ENCODE measurements around the gene TSPAN18. TPM values are rescaled to one million over a fixed set of nuclear protein-coding genes. Genes with fewer than 3 reads are reported as not detected.

The TSPAN18 gene
- total and polyA plus RNA-seq, 4 experiments from 2014 or later: 7.3 to 48.6 (median 18.2) TPM

DNA sequence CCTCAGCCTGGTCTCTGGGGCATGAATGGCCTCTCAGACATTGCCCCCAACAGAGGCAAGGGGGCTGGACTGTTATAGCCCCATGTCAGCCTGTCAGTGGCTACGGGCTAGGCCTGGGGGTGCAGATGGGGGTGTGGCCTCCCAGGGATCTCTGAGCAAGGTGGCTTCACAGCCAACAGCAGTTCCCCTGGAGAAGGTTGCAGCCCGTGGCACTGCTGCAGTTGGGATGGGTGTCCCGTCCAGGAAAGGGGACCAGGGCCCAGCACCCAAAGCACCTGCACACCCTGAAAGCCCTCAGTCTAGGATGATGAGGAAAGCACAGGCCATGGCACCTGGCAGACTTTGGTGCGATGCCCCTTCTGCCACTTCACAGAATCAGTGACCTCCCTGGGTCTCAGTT, 122.7 kb downstream of the TSPAN18 start:
- CTCF ChIA-PET (ENCODE audit: partially characterized antibody): interaction anchor here (0.7 kb wide), 1 partner anchor 711 kb away, joined by 3 read pairs; no protein-coding TSS in a partner anchor
- intact Hi-C loops (cut with micrococcal nuclease): no loop called here
- H3K27ac Mint-ChIP-seq: peak overlapping the region in 1 of 7 donors; percentile 19

DNA sequence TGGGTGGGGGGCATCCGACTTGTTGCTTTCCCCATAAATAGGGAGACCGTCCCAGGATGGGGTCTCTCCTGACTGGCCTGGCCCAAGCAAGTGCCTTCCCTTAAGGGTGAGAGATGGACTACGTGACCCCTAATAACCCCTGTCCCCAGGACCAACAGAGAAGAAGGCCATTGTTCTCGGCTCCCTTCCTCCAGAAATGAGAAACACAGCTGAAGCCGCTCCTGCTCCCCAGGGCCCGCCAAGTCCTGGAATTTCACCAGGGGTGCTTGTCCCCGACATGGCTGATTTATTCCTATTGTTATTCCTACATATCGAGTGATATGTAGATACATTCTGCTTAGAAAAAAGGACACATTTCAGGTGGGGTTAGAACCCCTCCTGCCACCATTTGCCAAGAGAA, 123.2 kb downstream of the TSPAN18 start:
- Histone ChIP-seq H3K4me3 (ENCODE audit: low read length in 2 of 2) (no peak overlapping the region), H3K4me1 (ENCODE audit: insufficient read depth, low read length) (no peaks in the 10 kb centered on the region), H3K9me3 (ENCODE audit: control insufficient read depth in 1 of 2, low read length in 2 of 2) (peaks cover 0 to 9% of the 10 kb centered on the region in 2 donors), H3K27me3 (ENCODE audit: insufficient read depth, low read length) (no peaks in the 10 kb centered on the region), H3K27ac (ENCODE audit: low read depth, low read length) (no peak overlapping the region), H3K36me3 (ENCODE audit: insufficient read depth, low read length) (no peaks in the 10 kb centered on the region)
- H3K9me3 Mint-ChIP-seq: peaks cover 0 to 23% (median 6%) of the 10 kb centered on the region in 8 donors
- peaks cover 28 to 50% of the 10 kb centered on the region in 2 donors for H3K36me3 Mint-ChIP-seq
- POLR2A ChIA-PET (ENCODE audit: partially characterized antibody): no interaction called here
- H3K27me3 Mint-ChIP-seq: no peaks in the 10 kb centered on the region
- intact Hi-C loops (cut with micrococcal nuclease): no loop called here
- H3K4me1 Mint-ChIP-seq: peaks cover 2 to 16% (median 12%) of the 10 kb centered on the region in 4 donors
- H3K4me3 Mint-ChIP-seq: no peak overlapping the region
- CTCF ChIA-PET (ENCODE audit: partially characterized antibody): no interaction called here
- DNase-seq: no peak
- peak overlapping the region in 1 of 7 donors; percentile 37 for H3K27ac Mint-ChIP-seq

More for the DNA sequence above, 122.7 kb downstream of the TSPAN18 start:
- no peak overlapping the region for H3K4me3 ChIP-seq (ENCODE audit: low read length in 2 of 2)
- H3K27ac ChIP-seq (ENCODE audit: low read depth, low read length): no peak overlapping the region
- H3K36me3 Mint-ChIP-seq: peaks cover 33 to 55% of the 10 kb centered on the region in 2 donors
- no peak overlapping the region for H3K4me3 Mint-ChIP-seq
- POLR2A ChIA-PET (ENCODE audit: partially characterized antibody): no interaction called here
- no peaks in the 10 kb centered on the region for H3K36me3 ChIP-seq (ENCODE audit: insufficient read depth, low read length)
- no peaks in the 10 kb centered on the region for H3K27me3 ChIP-seq (ENCODE audit: insufficient read depth, low read length)
- peaks cover 0 to 27% (median 11%) of the 10 kb centered on the region in 8 donors for H3K9me3 Mint-ChIP-seq
- H3K4me1 Mint-ChIP-seq: peaks cover 2 to 13% (median 12%) of the 10 kb centered on the region in 4 donors
- peaks cover 0 to 9% of the 10 kb centered on the region in 2 donors for H3K9me3 ChIP-seq (ENCODE audit: control insufficient read depth in 1 of 2, low read length in 2 of 2)
- no peaks in the 10 kb centered on the region for H3K4me1 ChIP-seq (ENCODE audit: insufficient read depth, low read length)
- DNase-seq: no peak
- no peaks in the 10 kb centered on the region for H3K27me3 Mint-ChIP-seq

DNA sequence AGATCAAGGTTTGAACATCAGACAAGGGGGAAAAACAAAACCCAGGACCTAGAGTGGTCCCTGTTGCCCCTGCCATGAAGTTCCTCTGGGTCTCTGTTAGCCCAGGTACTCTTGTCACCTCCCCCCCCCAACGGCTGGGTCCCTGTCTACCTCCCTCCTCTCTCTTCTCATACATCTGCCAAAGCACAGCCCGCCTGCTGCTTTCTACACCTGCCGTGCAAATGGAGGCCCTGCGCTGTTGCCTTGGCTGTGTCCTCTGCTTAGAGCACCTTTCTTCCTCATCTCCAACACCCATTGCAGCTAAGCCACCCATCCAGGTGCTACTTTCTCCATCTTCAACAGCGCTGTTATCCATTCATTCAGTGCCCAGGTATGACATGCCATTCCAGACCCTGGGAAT, 124.7 kb downstream of the TSPAN18 start:
- no peak for DNase-seq
- H3K4me1 ChIP-seq (ENCODE audit: insufficient read depth, low read length): no peaks in the 10 kb centered on the region
- Mint-ChIP-seq H3K9me3 (peaks cover 0 to 10% (median 5%) of the 10 kb centered on the region in 8 donors), H3K27ac (peak overlapping the region in 2 of 7 donors; percentile 21 to 78), H3K4me3 (no peak overlapping the region), H3K27me3 (no peaks in the 10 kb centered on the region), H3K4me1 (peaks cover 6 to 22% (median 14%) of the 10 kb centered on the region in 4 donors), H3K36me3 (peaks cover 15 to 40% of the 10 kb centered on the region in 2 donors)
- no peaks in the 10 kb centered on the region for H3K27me3 ChIP-seq (ENCODE audit: insufficient read depth, low read length)
- H3K27ac ChIP-seq (ENCODE audit: low read depth, low read length): no peak overlapping the region
- no peaks in the 10 kb centered on the region for H3K36me3 ChIP-seq (ENCODE audit: insufficient read depth, low read length)
- no peak overlapping the region for H3K4me3 ChIP-seq (ENCODE audit: low read length in 2 of 2)
- POLR2A ChIA-PET (ENCODE audit: partially characterized antibody): no interaction called here
- H3K9me3 ChIP-seq (ENCODE audit: control insufficient read depth in 1 of 2, low read length in 2 of 2): peaks cover 0 to 9% of the 10 kb centered on the region in 2 donors
- intact Hi-C loops (cut with micrococcal nuclease): no loop called here
- CTCF ChIA-PET (ENCODE audit: partially characterized antibody): interaction anchor here (0.5 kb wide), 1 partner anchor 265 kb away, joined by 3 read pairs; no protein-coding TSS in a partner anchor

DNA sequence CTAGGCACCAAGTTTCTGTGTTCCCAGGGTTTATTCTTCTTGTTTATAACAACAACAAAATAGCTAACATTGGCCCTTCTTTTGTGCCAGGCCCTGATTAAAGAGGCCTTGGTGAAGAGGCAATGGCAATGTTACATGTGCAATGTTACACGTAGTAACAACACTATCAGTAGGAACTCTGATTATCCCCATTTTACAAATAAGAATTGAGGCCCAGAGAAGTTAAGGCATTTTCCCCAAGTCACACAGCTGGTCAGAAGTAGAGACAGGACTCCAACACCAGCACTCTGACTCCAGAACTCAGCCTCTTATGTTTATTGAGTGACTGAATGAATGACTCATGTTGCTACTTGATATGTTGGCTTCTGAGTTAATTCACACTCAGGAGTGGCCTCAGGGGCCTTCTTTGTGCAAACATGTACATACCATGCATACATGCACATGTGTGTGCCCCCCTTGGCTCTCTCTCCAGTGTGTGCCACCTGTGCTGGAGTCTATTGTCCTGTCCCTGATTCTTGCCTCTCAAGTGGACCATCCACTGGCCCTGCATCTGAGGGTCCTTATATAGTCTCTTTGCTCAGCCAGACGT, 125.5 kb downstream of the TSPAN18 start:
- Mint-ChIP-seq H3K4me1 (peaks cover 6 to 28% (median 18%) of the 10 kb centered on the region in 4 donors), H3K27me3 (no peaks in the 10 kb centered on the region), H3K36me3 (peaks cover 11 to 39% of the 10 kb centered on the region in 2 donors), H3K9me3 (peaks cover 0 to 3% (median 0%) of the 10 kb centered on the region in 8 donors), H3K27ac (no peak overlapping the region), H3K4me3 (no peak overlapping the region)
- no peak for DNase-seq
- no peaks in the 10 kb centered on the region for H3K36me3 ChIP-seq (ENCODE audit: insufficient read depth, low read length)
- H3K4me1 ChIP-seq (ENCODE audit: insufficient read depth, low read length): no peaks in the 10 kb centered on the region
- H3K4me3 ChIP-seq (ENCODE audit: low read length in 2 of 2): no peak overlapping the region
- ChIA-PET CTCF (ENCODE audit: partially characterized antibody) (no interaction called here), POLR2A (ENCODE audit: partially characterized antibody) (no interaction called here)
- intact Hi-C loops (cut with micrococcal nuclease): no loop called here
- H3K27me3 ChIP-seq (ENCODE audit: insufficient read depth, low read length): no peaks in the 10 kb centered on the region
- no peak overlapping the region for H3K27ac ChIP-seq (ENCODE audit: low read depth, low read length)
- H3K9me3 ChIP-seq (ENCODE audit: control insufficient read depth in 1 of 2, low read length in 2 of 2): peaks cover 0 to 2% of the 10 kb centered on the region in 2 donors

DNA sequence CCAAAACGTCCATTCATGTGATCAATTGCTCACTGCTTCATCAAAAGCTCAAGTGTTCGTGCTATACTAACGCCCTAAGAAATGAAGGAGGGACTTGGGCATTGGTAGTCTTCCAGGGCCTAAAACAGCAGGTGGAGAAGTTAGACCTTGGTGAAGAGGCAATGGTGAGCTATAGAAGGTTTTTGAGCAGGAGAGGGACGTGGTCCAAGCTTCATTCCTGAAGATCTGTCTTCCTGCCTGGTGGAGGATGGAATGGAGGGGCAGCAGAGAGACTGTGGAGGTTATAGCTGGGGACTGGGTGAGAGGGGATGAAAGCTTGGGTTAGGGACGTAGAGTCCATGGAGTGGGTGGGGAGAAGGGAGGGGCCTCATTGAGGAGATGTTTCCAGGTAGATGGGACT, 126.2 kb downstream of the TSPAN18 start:
- Mint-ChIP-seq H3K4me1 (peaks cover 9 to 35% (median 23%) of the 10 kb centered on the region in 4 donors), H3K4me3 (peak overlapping the region in 1 of 8 donors; percentile 13), H3K27me3 (no peaks in the 10 kb centered on the region), H3K36me3 (peaks cover 11 to 39% of the 10 kb centered on the region in 2 donors), H3K9me3 (no peaks in the 10 kb centered on the region), H3K27ac (peak overlapping the region in 3 of 7 donors; percentile 6 to 20 (median 6))
- H3K4me3 ChIP-seq (ENCODE audit: low read length in 2 of 2): no peak overlapping the region
- CTCF ChIA-PET (ENCODE audit: partially characterized antibody): no interaction called here
- H3K4me1 ChIP-seq (ENCODE audit: insufficient read depth, low read length): no peaks in the 10 kb centered on the region
- no peaks in the 10 kb centered on the region for H3K27me3 ChIP-seq (ENCODE audit: insufficient read depth, low read length)
- H3K36me3 ChIP-seq (ENCODE audit: insufficient read depth, low read length): no peaks in the 10 kb centered on the region
- intact Hi-C loops (cut with micrococcal nuclease): no loop called here
- H3K9me3 ChIP-seq (ENCODE audit: control insufficient read depth in 1 of 2, low read length in 2 of 2): no peaks in the 10 kb centered on the region
- no peak overlapping the region for H3K27ac ChIP-seq (ENCODE audit: low read depth, low read length)
- POLR2A ChIA-PET (ENCODE audit: partially characterized antibody): no interaction called here
- DNase-seq: no peak

DNA sequence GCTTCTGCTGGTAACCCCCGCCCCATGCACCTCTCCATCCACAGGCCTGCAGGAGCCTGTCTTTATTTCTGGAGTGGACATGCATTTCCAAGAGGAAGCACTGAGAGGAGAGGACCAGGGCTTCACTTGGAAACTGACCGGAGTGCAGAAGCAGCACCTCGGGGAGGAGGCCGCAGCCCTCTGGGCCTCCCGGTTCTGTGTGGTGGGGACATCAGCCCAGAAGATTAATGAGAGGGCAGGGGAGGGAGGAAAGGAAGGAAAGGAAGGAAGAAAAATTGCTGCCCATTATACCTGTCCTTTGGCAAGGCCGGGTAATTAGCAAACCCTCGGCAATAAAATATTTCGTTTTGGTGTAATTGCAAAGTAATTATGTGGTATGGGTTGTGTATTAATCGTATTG, 126.9 kb downstream of the TSPAN18 start:
- no peaks in the 10 kb centered on the region for H3K27me3 Mint-ChIP-seq
- ChIA-PET POLR2A (ENCODE audit: partially characterized antibody) (no interaction called here), CTCF (ENCODE audit: partially characterized antibody) (no interaction called here)
- no peaks in the 10 kb centered on the region for H3K27me3 ChIP-seq (ENCODE audit: insufficient read depth, low read length)
- H3K4me1 Mint-ChIP-seq: peaks cover 16 to 42% (median 29%) of the 10 kb centered on the region in 4 donors
- H3K9me3 ChIP-seq (ENCODE audit: control insufficient read depth in 1 of 2, low read length in 2 of 2): no peaks in the 10 kb centered on the region
- H3K27ac ChIP-seq (ENCODE audit: low read depth, low read length): no peak overlapping the region
- DNase-seq: no peak
- H3K36me3 Mint-ChIP-seq: peaks cover 12 to 38% of the 10 kb centered on the region in 2 donors
- H3K27ac Mint-ChIP-seq: no peak overlapping the region
- intact Hi-C loops (cut with micrococcal nuclease): no loop called here
- H3K4me3 ChIP-seq (ENCODE audit: low read length in 2 of 2): no peak overlapping the region
- H3K36me3 ChIP-seq (ENCODE audit: insufficient read depth, low read length): no peaks in the 10 kb centered on the region
- H3K4me3 Mint-ChIP-seq: no peak overlapping the region
- no peaks in the 10 kb centered on the region for H3K9me3 Mint-ChIP-seq
- no peaks in the 10 kb centered on the region for H3K4me1 ChIP-seq (ENCODE audit: insufficient read depth, low read length)

DNA sequence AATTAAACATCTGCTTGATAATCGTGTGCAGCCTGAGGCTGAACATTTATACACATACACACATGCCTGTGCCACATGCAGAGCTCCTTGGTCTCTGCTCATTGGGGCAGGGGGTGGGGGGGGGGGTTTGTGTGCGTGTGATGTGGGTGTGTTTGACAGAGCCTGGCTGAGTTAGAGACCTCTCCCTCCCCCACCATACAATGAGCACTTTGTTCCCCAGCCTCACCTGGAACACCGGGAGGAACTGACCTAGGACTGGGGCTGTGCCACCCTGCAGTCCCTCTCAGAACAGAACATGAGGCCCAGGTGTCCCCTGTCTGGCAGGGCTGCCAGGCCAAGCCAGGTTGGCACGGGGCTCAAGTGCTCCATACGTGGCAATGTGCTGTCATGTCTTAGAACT, 127.3 kb downstream of the TSPAN18 start:
- ChIA-PET CTCF (ENCODE audit: partially characterized antibody) (no interaction called here), POLR2A (ENCODE audit: partially characterized antibody) (no interaction called here)
- Histone ChIP-seq H3K4me3 (ENCODE audit: low read length in 2 of 2) (no peak overlapping the region), H3K27ac (ENCODE audit: low read depth, low read length) (no peak overlapping the region), H3K27me3 (ENCODE audit: insufficient read depth, low read length) (no peaks in the 10 kb centered on the region), H3K4me1 (ENCODE audit: insufficient read depth, low read length) (no peaks in the 10 kb centered on the region), H3K36me3 (ENCODE audit: insufficient read depth, low read length) (no peaks in the 10 kb centered on the region), H3K9me3 (ENCODE audit: control insufficient read depth in 1 of 2, low read length in 2 of 2) (no peaks in the 10 kb centered on the region)
- H3K27me3 Mint-ChIP-seq: no peaks in the 10 kb centered on the region
- no peaks in the 10 kb centered on the region for H3K9me3 Mint-ChIP-seq
- H3K36me3 Mint-ChIP-seq: peaks cover 12 to 34% of the 10 kb centered on the region in 2 donors
- H3K27ac Mint-ChIP-seq: no peak overlapping the region
- no peak for DNase-seq
- peaks cover 20 to 44% (median 32%) of the 10 kb centered on the region in 4 donors for H3K4me1 Mint-ChIP-seq
- intact Hi-C loops (cut with micrococcal nuclease): no loop called here
- no peak overlapping the region for H3K4me3 Mint-ChIP-seq
